Stimulated activated CD8-positive, alpha-beta memory T cell treated with anti-CD3 and anti-CD28 coated beads, Interleukin-7, amount 100 ng/mL, for 24 hours (primary cell): ENCODE measurements around the gene OBP2B.
"Not testable (repeated sequence)": the region's sequence is repeated elsewhere in the genome, so short reads cannot be mapped to it uniquely, and the experiment has no call there.

Experiments
- DNase-seq: peaks from one replicate; pipeline ENCODE4 v3.0.0-alpha.2; 2020; ENCODE audit warnings: low read depth

The OBP2B gene

GRCh38 chr9:133238272-133238850, 29.3 kb upstream of the OBP2B start:
- DNase-seq: peak; percentile 25

GRCh38 chr9:133237035-133237731, 28.1 kb upstream of the OBP2B start:
- no peak for DNase-seq

DNA sequence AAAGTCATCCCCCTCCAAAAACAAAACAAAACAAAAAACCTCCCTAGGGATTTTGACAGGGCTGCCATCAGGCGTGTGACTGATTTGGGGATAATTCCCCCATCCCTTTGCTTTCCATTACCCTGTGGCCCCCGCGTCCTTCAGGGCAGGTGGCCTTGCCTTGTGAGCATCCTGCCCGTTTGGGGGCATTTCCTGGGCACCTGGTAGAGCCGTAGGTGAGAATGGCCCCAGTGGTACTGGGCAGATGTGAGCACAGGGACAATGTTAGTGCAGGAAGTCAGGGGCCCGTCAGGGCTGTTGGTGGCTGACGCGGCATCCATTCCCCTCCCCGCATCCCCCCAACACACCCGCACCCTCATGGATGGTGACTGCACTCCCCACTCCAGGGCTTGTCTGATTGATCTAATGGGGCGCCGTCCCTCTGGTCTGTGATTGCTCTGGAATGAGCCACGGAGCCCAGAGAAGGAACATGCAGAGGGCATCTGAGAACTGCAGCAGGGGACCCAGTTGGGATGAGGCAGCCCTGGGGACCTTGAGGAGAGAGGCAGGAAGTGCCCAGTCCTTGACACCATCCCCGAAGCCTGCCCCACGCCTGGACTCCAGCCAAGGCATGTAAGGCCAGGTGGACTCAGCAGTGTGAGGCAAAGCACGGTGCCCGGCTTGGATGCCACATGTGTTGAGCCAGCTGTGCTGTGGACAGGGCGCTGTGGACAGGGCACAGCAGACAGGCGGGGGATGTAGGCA, 27.4 kb upstream of the OBP2B start:
- not testable (repeated sequence) for DNase-seq

DNA sequence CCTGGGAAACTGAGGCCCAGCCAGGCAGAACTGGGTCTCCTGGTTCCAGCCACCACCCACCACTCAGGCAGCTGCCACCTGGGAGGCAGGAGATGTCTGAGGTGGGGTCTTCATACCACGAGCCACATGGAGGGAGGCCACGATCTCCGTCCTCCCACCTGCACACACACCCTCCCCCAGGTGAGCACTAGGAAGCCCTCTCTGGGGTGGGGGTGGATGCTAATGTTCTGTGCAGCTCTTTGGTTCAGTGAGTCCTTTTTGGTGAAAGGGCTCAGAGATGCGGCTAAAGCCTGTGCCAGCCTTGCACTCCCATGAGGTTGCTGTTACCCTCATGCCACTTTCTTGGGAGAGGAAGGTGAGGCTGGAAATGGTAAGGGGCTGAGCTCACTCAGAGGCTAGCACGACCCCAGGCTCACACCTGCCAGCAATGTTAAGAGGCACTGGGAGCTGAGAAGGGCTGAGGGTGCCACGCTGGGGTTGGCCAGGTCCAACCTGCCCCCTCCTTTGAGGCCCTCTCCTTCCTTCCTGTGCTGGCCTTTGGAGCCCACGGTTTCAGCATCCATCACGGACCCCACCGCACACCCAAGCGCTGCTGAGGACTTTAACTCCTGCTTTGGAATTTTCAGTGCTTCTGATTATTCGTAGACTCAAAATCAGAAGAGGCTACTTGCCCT, 26.6 kb upstream of the OBP2B start:
- no peak for DNase-seq

DNA sequence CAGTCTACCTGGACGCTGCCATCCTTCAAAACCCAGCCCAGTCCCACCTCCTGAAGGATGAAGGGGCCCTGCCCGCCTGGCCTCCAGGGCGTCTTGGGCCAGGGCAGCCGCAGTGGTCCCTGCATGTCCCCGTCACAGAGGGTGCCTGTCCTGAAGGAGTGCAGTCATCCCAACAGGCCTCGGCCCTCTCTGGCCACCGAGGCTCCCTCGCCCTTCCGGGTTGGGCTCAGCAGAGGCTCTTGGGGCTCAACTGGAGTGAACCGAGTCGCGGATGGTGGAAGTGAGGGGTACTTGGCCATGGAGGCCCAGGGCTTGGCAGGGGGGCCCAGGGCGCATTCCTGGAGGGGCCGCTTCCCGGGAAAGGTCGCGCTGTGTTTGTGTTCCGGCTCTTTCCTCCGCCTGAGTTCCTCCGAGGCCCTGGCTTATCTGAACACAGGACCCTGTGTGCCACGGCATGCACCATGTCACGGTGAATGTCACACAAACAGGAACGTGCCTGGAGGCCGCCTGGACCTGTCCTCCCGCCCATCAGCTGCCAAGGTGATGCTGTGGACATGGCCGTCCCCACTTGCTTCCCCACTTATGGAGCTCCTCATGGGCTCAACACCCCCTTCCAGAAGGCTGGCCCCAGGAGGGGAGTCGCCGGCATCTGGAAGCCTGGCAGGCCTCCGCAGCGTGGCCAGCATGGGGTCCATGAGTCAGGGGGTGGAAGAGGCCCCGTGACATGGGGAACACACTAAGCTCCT, 25.7 kb upstream of the OBP2B start:
- no peak for DNase-seq

GRCh38 chr9:133233681-133234432, 24.8 kb upstream of the OBP2B start:
- no peak for DNase-seq

DNA sequence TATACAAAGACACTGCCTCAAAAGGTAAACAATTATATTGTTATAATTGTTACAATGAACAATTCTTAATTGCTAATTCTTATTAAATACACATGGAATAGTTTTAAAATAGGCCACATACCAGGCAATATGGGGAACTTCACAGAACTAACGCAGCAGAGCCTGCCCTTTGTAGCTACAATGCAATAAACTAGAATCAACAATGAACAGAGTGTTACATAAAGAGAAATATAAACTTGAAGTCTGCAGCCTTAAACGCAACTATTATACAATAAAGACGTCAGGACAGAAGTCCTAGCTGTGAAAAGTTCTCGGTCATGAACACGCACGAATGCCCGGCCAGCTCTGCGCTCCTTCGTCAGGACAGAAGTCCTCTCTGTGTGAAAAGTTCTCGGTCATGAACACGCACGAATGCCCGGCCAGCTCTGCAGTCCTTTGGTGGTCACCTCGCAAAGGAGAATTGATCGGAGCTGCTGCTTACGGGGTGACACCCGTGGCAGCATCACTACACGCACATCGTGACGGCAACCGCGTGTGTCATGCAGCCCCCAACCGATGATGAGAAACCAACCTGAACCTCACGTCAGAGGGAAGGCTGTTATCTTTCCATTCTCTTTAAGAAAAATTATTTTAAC, 23.0 kb upstream of the OBP2B start:
- not testable (repeated sequence) for DNase-seq

DNA sequence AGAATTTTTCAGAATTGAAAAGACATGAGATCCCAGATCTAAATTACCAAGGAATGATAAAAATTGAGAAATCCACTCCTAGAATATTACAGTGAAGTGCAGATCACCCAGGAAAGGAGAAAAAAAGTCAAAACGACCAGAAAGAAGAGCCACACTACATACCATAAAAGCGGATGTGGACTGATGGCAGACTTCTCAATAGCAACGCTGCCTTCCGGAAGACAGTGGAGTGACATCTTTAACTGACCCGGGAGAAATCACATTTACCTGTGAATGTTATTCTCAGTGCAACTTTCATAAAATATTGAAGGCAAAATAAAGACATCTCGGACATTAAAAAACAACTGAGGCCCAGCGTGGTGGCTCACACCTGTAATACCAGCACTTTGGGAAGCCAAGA, 21.5 kb upstream of the OBP2B start:
- not testable (repeated sequence) for DNase-seq

GRCh38 chr9:133230093-133230492, 21.0 kb upstream of the OBP2B start:
- no peak for DNase-seq

GRCh38 chr9:133228474-133229193, 19.6 kb upstream of the OBP2B start:
- not testable (repeated sequence) for DNase-seq

GRCh38 chr9:133227996-133228395, 18.9 kb upstream of the OBP2B start:
- not testable (repeated sequence) for DNase-seq

GRCh38 chr9:133227242-133227860, 18.3 kb upstream of the OBP2B start:
- no peak for DNase-seq

DNA sequence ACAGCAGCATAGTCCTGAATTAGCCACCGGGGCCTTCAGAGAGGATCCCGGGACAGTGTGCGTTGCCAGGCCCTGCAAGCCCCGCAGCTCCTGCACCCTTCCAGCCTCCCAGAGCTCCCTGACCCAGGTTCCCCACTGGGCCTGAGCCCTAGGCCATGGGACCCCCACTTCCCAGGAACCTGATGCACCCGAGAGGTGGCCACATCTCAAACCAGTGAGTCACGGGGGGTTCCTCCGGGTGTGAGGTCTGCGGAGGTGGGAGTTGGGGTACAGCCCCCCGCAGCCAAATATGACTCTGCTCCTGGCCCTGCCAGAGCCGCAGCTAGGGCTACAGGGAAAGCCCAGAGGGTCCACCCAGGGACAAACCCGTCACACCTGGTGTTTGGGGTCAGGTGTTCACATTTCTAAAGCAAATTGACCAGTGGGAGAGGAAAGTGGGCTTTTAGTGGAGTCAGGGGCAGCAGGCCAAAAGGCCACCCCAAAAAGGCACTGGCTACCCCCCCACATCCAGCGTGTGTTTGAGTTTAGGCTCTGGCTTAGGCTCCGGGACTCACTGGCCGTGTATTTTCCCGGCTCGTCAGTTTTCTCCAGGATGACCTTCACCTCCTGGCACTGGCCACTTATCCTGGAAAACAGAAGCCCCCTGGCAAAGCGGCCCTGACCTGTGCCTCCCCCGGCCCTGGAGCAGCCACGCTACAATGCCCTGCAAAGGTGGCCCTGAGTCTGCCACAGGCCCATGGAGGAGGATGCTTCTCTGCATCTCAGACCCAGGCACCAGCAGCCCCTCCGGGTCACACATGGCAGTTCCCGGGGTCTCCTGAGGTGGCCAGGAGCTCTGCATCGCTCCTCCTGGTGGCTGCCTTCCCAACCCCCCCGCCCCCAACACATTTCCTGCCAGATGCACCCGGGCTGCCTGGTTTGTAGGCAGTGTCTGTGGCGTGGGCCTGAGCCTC, 17.4 kb upstream of the OBP2B start:
- no peak for DNase-seq

DNA sequence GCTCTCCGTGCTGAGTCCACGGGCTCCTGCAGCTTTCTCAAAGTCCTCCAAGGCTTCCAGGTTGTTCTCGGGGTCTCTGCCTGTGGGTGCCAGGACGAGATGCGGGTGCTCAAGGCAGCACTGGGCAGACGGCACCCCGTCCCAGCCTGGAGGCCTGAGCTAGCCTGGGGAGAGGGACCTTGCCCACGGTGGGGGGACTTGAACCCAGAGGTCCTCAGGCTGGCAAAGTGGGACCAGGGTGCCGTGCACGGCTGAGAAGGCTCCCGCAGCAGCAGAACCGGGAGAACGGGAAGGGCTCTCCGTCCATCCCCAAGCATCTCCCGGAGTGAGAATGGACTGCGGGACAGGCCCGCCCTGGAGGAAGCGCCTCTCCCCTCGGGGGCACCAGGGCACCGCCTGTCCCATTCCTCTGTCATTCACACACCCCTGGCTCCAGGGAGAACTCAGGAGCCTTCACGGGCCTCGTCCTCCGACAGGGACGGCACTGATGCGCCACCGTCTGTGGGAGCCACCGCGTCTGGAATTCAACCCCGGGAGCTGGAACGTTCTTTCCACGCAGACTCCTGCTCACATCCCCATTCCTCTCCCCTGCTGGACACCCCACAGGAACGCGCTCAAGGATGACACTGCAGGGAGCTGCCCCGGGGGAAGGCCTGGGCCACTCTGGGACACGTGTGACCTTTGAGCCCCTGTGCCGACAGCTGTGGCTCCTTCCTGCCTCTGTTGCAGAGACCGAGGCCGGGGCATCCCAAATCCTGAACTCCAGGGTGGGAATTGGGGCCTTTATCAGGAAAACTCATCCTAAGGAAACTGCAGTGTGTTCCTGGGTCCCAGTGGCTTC, 16.3 kb upstream of the OBP2B start:
- DNase-seq: no peak

DNA sequence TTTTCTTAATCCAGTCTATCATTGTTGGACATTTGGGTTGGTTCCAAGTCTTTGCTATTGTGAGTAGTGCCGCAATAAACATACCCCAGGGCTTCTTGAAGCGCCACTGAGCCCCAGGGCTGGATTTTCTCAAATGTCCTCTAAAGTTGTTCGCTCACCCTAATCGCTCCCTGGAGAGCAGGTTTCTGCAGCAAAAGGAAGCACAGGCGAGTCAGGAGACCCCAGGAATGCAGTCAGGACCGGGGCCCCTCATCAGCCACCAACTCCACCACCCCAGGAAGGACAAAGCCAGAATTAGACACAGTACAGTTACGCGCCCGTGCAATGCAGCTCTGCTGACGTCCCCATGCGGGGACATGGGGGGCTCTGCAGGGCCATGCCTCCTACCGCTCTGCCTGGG, 15.7 kb upstream of the OBP2B start:
- no peak for DNase-seq

- not testable (repeated sequence) for DNase-seq
Measured at GRCh38 chr9:133223159-133223756, 14.2 kb upstream of the OBP2B start.

GRCh38 chr9:133221994-133222393, 12.9 kb upstream of the OBP2B start:
- not testable (repeated sequence) for DNase-seq
